GM10248 (cell line): ENCODE measurements around the gene VWA1.

ENCODE experiments used
- CTCF ChIA-PET: fragments of 300-600 bp; sonication (Branson Sonifier 250); formaldehyde crosslinking; extraction: SDS; loops from one replicate; lab custom pipeline; 2021; ENCODE audit warnings: antibody characterized with exemption; lab: Yijun Ruan, JAX
- POLR2A ChIA-PET: fragments of 350-650 bp; sonication (Branson Sonifier 250); formaldehyde crosslinking; extraction: SDS; loops from one replicate; lab custom pipeline; 2020; ENCODE audit warnings: antibody characterized with exemption; lab: Yijun Ruan, JAX
- DNase-seq: peaks from one replicate; pipeline ENCODE4 v3.0.0; 2012; ENCODE audit errors: extremely low spot score
- TF ChIP-seq, protein P1 (sequence below): IDR thresholded peaks from 2 replicates; pipeline ENCODE4 v1.5.1; 2012; ENCODE audit warnings: mild to moderate bottlenecking, low read depth; ENCODE audit errors: extremely low read depth, missing control alignments, control extremely low read depth

The VWA1 gene

DNA sequence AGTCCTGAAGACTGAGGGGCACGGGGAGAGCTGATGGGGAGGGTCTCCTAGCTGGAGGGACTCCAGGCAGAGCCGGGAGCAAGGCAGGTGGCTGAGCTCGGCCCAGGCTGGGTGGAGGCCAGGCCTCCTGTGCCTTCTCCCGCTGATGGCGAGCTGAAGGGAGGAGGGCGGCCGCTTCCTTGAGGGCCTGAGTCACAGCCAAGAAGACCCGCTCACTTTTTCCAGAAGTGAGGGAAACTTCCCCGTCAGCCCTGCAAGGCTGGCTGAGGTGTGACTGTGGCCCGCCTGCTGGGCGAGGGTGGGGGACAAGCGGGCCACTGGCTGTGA lies 1.7 kb upstream of the VWA1 start:
- TF ChIP-seq, protein P1, sequence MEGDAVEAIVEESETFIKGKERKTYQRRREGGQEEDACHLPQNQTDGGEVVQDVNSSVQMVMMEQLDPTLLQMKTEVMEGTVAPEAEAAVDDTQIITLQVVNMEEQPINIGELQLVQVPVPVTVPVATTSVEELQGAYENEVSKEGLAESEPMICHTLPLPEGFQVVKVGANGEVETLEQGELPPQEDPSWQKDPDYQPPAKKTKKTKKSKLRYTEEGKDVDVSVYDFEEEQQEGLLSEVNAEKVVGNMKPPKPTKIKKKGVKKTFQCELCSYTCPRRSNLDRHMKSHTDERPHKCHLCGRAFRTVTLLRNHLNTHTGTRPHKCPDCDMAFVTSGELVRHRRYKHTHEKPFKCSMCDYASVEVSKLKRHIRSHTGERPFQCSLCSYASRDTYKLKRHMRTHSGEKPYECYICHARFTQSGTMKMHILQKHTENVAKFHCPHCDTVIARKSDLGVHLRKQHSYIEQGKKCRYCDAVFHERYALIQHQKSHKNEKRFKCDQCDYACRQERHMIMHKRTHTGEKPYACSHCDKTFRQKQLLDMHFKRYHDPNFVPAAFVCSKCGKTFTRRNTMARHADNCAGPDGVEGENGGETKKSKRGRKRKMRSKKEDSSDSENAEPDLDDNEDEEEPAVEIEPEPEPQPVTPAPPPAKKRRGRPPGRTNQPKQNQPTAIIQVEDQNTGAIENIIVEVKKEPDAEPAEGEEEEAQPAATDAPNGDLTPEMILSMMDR = no peak
- CTCF ChIA-PET = interaction anchor here (1.1 to 1.5 kb wide), 2 partner anchors 35 to 62 kb away, joined by 3 to 4 read pairs; partner anchors contain the start of gene CCNL2
- POLR2A ChIA-PET = no interaction called here
- DNase-seq = peak; percentile 23

DNA sequence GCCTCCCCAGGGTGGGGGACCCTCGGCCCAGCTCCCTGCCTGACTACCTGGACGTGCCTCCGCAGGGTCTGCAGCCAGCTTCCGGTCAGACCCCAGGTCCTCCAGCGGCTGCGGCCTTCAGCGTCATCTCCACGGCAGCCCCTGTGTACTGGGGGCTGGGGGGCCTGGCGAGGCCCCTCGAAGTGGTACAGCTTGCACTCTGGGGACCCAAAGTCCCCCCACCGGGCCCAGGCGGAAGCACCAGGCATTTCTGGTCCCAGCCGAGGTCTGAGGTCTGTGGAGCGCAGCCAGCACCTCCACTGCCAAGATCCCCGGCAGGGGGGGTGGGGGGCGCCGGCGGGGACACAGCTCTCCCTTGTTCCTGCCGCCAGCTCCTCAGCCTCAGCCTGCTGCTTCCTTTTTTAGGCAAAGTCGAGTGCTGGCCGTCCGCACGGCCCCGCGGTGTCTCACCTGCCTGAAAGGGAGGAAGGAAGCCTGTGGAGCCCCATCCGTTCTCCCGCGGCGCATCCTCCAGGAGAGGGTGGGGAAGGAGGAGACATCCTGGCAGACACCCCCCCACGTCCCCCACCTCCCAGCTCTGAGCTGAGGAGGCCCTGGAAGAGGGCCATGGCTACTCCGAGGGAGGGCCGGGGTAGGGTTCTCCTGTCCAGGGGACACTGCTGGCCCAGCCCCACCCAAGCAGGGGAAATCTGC lies 1.2 kb upstream of the VWA1 start:
- CTCF ChIA-PET = interaction anchor here (1.1 to 1.5 kb wide), 2 partner anchors 35 to 63 kb away, joined by 3 to 4 read pairs; partner anchors contain the start of gene CCNL2
- POLR2A ChIA-PET = no interaction called here
- DNase-seq = no peak
- TF ChIP-seq, protein P1 = no peak

DNA sequence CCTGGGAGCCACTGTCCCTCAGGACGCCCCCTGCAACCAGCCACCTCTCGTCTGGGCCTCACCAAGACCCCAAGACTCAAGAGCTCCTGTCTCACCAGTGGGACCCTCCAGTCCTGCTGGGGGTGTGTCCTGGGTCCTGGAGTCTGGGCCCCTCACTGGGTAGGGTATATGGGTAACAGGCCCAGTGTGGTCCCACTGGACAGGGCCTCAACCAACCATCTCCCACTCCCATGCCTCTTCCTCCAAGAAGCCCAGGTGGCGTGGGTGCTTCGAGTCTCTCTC lies 725 bp upstream of the VWA1 start:
- DNase-seq = peak; percentile 25
- ChIA-PET POLR2A (no interaction called here), CTCF (interaction anchor here (1.1 to 1.5 kb wide), 2 partner anchors 36 to 63 kb away, joined by 3 to 4 read pairs; partner anchors contain the start of gene CCNL2)
- TF ChIP-seq, protein P1 = no peak

DNA sequence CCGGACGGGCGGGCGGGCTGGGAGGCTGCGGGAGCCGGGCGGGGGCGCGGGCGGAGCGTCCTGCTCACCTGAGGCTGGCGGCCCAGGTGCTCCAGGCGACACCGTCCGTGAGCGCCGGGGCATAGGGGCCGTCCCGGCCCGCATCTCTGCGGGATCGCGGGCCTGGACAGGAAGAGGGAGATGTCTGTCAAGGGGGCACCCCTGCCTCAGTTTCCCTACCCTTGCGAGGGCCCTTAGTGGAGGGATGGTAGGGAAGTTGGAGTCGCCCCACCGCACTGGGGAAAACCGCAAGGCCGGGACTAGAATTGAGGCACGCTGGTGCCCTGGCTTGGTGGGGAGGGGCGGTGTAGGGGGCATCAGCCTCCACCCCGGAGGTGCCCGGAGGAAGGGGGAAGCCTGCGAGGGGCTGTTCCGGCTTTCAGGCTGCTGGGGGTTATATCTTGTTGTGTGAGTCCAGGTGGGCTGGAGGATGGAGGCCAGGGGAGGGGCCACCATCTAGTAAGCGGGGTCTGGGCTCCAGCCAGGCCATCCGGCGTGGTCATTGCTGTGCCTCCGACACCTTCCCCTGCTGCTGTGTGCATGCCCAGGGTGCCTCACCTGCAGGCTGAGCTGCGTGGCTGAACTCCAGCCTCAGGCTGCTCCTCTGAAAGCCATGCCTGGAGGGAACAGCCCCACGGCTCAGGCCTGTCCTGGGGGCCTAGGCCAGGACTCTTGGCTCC lies 580 bp downstream of the VWA1 start:
- ChIA-PET POLR2A (no interaction called here), CTCF (interaction anchor here (1.2 to 1.4 kb wide), 3 partner anchors 9 to 64 kb away, joined by 3 to 5 read pairs (median 4); no protein-coding TSS in a partner anchor)
- TF ChIP-seq, protein P1 = no peak
- peak; percentile 23 for DNase-seq

DNA sequence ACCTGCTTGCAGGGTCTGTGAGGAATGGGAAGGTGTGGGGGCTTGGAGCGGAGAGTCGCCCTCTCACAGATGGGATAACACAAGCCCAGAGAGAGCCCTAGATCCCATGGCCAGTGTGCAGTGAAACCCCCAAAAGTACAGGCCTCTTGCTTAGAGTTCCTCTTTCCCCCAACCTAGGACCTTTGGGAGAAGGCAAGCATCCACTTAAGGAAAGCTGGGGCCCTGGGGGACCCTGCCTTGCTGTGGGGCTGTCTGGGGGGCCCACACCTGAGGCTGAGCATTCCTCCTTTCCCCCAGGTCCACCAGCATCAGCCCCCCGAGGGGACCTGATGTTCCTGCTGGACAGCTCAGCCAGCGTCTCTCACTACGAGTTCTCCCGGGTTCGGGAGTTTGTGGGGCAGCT lies 1.1 kb downstream of the VWA1 start:
- ChIA-PET POLR2A (no interaction called here), CTCF (interaction anchor here (0.8 to 1.4 kb wide), 4 partner anchors 10 to 180 kb away, joined by 3 to 5 read pairs (median 4); no protein-coding TSS in a partner anchor)
- TF ChIP-seq, protein P1 = no peak
- DNase-seq = peak; percentile 36

DNA sequence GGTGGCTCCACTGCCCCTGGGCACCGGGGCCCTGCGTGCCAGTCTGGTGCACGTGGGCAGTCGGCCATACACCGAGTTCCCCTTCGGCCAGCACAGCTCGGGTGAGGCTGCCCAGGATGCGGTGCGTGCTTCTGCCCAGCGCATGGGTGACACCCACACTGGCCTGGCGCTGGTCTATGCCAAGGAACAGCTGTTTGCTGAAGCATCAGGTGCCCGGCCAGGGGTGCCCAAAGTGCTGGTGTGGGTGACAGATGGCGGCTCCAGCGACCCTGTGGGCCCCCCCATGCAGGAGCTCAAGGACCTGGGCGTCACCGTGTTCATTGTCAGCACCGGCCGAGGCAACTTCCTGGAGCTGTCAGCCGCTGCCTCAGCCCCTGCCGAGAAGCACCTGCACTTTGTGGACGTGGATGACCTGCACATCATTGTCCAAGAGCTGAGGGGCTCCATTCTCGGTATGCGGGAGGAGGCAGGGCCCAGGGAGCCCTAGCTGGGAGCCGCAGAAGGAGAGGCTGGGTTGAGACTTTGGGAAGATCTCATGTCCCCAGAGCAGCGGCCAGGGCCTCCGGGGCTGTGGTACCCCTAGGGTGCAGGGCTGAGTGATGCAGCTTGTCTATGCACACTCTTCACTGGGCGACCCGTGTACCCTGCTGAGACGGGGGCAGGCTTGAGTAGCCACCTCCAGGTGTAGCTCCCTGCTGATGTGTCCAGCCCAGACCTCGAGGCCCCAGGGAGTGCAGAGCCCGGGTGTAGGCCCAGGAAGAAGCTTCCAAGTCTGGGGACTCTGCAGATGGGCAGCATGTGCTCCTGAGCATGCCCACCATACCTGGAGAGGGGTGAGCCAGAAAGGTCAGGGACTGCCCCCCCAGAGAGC lies 1.8 kb downstream of the VWA1 start:
- POLR2A ChIA-PET = no interaction called here
- TF ChIP-seq, protein P1 = no peak
- DNase-seq = peak; percentile 25
- CTCF ChIA-PET = interaction anchor here (0.8 to 1.8 kb wide), 7 partner anchors 11 to 180 kb away, joined by 3 to 5 read pairs (median 3); no protein-coding TSS in a partner anchor
